Measurements from ENCODE around the gene HRNR. TPM values are rescaled to one million over a fixed set of nuclear protein-coding genes. Genes with fewer than 3 reads are reported as not detected.
"Not testable (repeated sequence)": the region's sequence is repeated elsewhere in the genome, so short reads cannot be mapped to it uniquely, and the experiment has no call there.

HRNR gene
- not detected in 2 replicates for total RNA-seq (2014; rRNA removed; shearing (Covaris generic))

GRCh38 chr1:152224093-152224492 lies at the start of gene HRNR:
Gene HRNR (minus strand): TSS chr1:152224193. CDS start chr1:152223253, 940 bp downstream.
- no peak for DNase-seq

DNA sequence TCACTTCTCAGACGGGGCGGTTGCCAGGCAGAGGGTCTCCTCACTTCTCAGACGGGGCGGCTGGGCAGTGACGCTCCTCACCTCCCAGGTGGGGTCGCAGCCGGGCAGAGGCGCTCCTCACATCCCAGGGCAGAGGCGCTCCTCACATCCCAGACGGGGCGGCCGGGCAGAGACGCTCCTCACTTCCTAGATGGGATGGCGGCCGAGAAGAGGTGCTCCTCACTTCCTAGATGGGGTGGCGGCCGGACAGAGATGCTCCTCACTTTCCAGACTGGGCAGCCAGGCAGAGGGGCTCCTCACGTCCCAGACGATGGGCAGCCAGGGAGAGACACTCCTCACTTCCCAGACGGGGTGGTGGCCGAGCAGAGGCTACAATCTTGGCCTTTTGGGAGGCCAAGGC lies 32.4 kb upstream of the HRNR start:
- not testable (repeated sequence) for H3K4me3 ChIP-seq (ENCODE audit: insufficient read depth, low read depth, low read length); DNase-seq; H3K27me3 ChIP-seq (ENCODE audit: control insufficient read depth, insufficient read depth, low read length); H3K36me3 ChIP-seq (replicated peaks; ENCODE audit: control insufficient read depth, insufficient read depth, low read length)

More at GRCh38 chr1:152224093-152224492, at the start of gene HRNR:
- Histone ChIP-seq H3K4me3 (ENCODE audit: insufficient read depth, low read depth, low read length) (no peak within 1 kb of the TSS), H3K27me3 (ENCODE audit: control insufficient read depth, insufficient read depth, low read length) (no peaks in the 10 kb centered on the region), H3K36me3 (replicated peaks; ENCODE audit: control insufficient read depth, insufficient read depth, low read length) (no peaks in the 10 kb centered on the region)

GRCh38 chr1:152252157-152252556 lies 28.2 kb upstream of the HRNR start:
- H3K36me3 ChIP-seq (replicated peaks; ENCODE audit: control insufficient read depth, insufficient read depth, low read length), result no peaks in the 10 kb centered on the region
- DNase-seq, result no peak
- no peaks in the 10 kb centered on the region for H3K27me3 ChIP-seq (ENCODE audit: control insufficient read depth, insufficient read depth, low read length)
- H3K4me3 ChIP-seq (ENCODE audit: insufficient read depth, low read depth, low read length), result no peak overlapping the region

DNA sequence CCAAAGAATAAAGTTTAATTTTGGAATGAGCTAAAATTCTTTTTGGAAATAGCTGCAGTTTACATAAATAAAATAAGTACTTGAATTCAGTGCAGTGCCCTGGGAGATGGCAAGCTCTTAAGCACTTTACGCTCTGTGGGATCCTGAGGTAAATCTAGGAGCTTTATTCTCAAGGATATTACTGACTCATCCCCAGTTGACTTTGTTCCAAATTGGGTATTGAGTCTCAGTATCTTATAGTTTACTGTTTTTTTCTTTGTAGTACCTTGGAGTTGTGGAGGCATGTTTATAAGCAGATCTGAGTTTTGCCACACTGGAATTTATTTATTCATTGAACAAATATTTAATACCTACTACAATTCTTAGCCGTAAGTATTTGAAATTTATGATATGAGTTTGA lies 27.4 kb upstream of the HRNR start:
- DNase-seq, result no peak
- H3K36me3 ChIP-seq (replicated peaks; ENCODE audit: control insufficient read depth, insufficient read depth, low read length), result no peaks in the 10 kb centered on the region
- H3K27me3 ChIP-seq (ENCODE audit: control insufficient read depth, insufficient read depth, low read length), result no peaks in the 10 kb centered on the region
- no peak overlapping the region for H3K4me3 ChIP-seq (ENCODE audit: insufficient read depth, low read depth, low read length)

DNA sequence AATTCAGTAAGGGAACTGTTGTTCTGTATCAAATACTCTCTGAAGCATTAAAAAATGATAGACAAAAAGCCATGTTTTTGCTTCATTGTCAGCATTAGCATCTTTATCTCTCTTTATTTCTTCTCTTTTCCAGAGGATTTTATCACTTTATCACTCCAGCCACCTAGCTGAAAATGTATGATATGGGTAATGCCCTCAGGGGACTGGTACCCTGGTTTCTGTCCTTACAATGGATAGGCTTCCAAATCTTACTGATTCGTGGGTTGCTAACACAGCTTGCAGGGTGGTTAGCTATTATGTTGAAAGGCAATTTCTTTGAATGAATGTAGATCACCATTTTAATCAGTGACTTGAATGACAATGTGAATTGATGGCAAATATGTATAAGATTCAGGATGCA lies 23.3 kb upstream of the HRNR start:
- no peak for DNase-seq

GRCh38 chr1:152244576-152245273 lies 20.7 kb upstream of the HRNR start:
- Histone ChIP-seq H3K4me3 (ENCODE audit: insufficient read depth, low read depth, low read length) (no peak overlapping the region), H3K27me3 (ENCODE audit: control insufficient read depth, insufficient read depth, low read length) (no peaks in the 10 kb centered on the region), H3K36me3 (replicated peaks; ENCODE audit: control insufficient read depth, insufficient read depth, low read length) (no peaks in the 10 kb centered on the region)
- DNase-seq, result no peak

More for the DNA sequence above, 23.3 kb upstream of the HRNR start:
- H3K27me3 ChIP-seq (ENCODE audit: control insufficient read depth, insufficient read depth, low read length), result no peaks in the 10 kb centered on the region
- H3K36me3 ChIP-seq (replicated peaks; ENCODE audit: control insufficient read depth, insufficient read depth, low read length), result no peaks in the 10 kb centered on the region
- H3K4me3 ChIP-seq (ENCODE audit: insufficient read depth, low read depth, low read length), result no peak overlapping the region

- no peaks in the 10 kb centered on the region for H3K27me3 ChIP-seq (ENCODE audit: control insufficient read depth, insufficient read depth, low read length)
These were observed 13.1 kb upstream of the HRNR start for GRCh38 chr1:152237093-152237492.

DNA sequence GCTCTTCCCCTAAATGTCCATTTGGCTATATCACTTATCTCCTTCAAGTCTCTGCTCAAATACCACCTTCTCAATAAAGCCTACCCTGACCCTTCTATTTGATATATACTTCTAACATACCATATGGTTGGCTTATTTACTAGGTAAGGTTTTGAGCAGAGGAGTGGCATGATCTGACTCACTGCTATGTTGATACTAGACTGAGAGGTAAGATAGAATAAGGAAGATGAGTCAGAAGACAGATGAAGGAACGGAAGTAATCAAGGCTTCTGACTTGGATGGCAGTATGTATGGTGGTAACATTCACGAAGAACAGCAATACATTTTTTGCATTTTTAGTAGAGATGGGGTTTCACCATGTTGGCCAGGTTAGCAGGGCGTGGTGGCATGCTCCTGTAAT lies 4.8 kb upstream of the HRNR start:
- no peak for DNase-seq
- Histone ChIP-seq H3K27me3 (ENCODE audit: control insufficient read depth, insufficient read depth, low read length) (no peaks in the 10 kb centered on the region), H3K4me3 (ENCODE audit: insufficient read depth, low read depth, low read length) (no peak overlapping the region), H3K36me3 (replicated peaks; ENCODE audit: control insufficient read depth, insufficient read depth, low read length) (no peaks in the 10 kb centered on the region)

More at GRCh38 chr1:152237093-152237492, 13.1 kb upstream of the HRNR start:
- no peaks in the 10 kb centered on the region for H3K36me3 ChIP-seq (replicated peaks; ENCODE audit: control insufficient read depth, insufficient read depth, low read length)
- no peak overlapping the region for H3K4me3 ChIP-seq (ENCODE audit: insufficient read depth, low read depth, low read length)
- no peak for DNase-seq

- DNase-seq, result no peak
- no peaks in the 10 kb centered on the region for H3K36me3 ChIP-seq (replicated peaks; ENCODE audit: control insufficient read depth, insufficient read depth, low read length)
- no peak overlapping the region for H3K4me3 ChIP-seq (ENCODE audit: insufficient read depth, low read depth, low read length)
- H3K27me3 ChIP-seq (ENCODE audit: control insufficient read depth, insufficient read depth, low read length), result no peaks in the 10 kb centered on the region
These were observed 3.4 kb upstream of the HRNR start for GRCh38 chr1:152227310-152227928.

- Histone ChIP-seq H3K4me3 (ENCODE audit: insufficient read depth, low read depth, low read length) (no peak overlapping the region), H3K27me3 (ENCODE audit: control insufficient read depth, insufficient read depth, low read length) (no peaks in the 10 kb centered on the region), H3K36me3 (replicated peaks; ENCODE audit: control insufficient read depth, insufficient read depth, low read length) (no peaks in the 10 kb centered on the region)
- DNase-seq, result no peak
These were observed 1.7 kb upstream of the HRNR start for GRCh38 chr1:152225678-152226077.

DNA sequence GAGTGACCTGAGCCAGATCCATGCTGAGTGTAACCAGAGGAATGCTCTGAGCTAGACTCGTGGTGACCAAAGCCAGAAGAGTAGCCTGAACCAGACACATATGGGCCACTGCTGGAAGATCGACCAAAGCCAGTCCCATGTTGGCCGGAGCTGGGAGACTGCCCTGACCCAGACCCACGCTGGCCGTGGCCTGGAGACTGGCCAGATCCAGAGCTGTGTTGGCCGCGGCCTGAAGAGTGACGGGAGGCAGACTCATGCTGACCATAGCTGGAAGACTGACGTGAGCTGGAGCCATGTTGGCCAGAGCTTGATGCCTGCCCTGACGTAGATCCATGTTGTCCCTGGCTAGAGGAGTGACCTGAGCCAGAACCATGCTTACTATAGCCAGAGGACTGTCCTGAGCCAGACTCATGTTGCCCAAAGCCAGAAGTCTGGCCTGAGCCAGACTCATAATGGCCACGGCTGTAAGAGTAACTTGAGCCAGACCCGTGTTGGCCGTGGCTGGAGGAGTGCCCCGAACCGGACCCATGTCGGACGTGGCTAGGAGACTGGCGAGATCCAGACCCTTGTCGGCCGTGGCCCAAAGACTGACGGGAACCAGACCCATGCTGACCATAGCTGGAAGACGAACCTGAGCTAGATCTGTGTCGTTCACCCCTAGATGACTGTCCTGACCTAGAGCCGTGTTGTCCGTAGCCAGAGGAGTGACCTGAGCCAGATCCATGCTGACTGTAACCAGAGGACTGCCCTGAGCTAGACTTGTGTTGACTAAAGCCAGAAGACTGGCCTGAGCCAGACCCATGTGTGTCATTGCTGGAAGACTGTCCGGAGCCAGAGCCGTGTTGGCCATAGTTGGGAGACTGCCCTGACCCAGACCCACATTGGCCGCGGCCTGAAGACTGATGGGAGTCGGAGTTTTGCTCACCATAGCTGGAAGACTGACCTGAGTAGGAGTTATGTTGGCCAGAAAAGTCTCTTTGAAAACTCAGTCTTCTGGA lies 3.5 kb downstream of the HRNR start:
- no peaks in the 10 kb centered on the region for H3K36me3 ChIP-seq (replicated peaks; ENCODE audit: control insufficient read depth, insufficient read depth, low read length)
- DNase-seq, result no peak
- no peaks in the 10 kb centered on the region for H3K27me3 ChIP-seq (ENCODE audit: control insufficient read depth, insufficient read depth, low read length)
- H3K4me3 ChIP-seq (ENCODE audit: insufficient read depth, low read depth, low read length), result no peak overlapping the region

GRCh38 chr1:152219438-152219837 lies 4.6 kb downstream of the HRNR start:
- H3K27me3 ChIP-seq (ENCODE audit: control insufficient read depth, insufficient read depth, low read length); H3K4me3 ChIP-seq (ENCODE audit: insufficient read depth, low read depth, low read length); H3K36me3 ChIP-seq (replicated peaks; ENCODE audit: control insufficient read depth, insufficient read depth, low read length); DNase-seq: not testable (repeated sequence)

GRCh38 chr1:152218762-152219436 lies 5.1 kb downstream of the HRNR start:
- no peaks in the 10 kb centered on the region for H3K27me3 ChIP-seq (ENCODE audit: control insufficient read depth, insufficient read depth, low read length)
- H3K4me3 ChIP-seq (ENCODE audit: insufficient read depth, low read depth, low read length), result no peak overlapping the region
- H3K36me3 ChIP-seq (replicated peaks; ENCODE audit: control insufficient read depth, insufficient read depth, low read length), result no peaks in the 10 kb centered on the region
- no peak for DNase-seq

DNA sequence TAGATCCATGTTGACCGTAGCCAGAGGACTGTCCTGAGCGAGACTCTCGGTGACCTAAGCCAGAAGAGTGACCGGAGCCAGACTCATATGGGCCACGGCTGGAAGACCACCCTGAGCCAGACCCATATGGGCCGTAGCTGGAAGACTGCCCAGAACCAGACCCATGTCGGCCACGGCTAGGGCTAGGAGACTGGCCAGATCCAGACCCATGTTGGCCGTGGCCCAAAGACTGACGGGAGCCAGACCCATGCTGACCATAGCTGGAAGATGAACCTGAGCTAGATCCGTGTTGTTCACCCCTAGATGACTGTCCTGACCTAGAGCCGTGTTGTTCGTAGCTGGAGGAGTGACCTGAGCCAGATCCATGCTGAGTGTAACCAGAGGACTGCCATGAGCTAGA lies 8.4 kb downstream of the HRNR start:
- DNase-seq; H3K36me3 ChIP-seq (replicated peaks; ENCODE audit: control insufficient read depth, insufficient read depth, low read length); H3K27me3 ChIP-seq (ENCODE audit: control insufficient read depth, insufficient read depth, low read length); H3K4me3 ChIP-seq (ENCODE audit: insufficient read depth, low read depth, low read length): not testable (repeated sequence)

Data from H7 (cell line).